HG03280 (cell line): Measurements from ENCODE around the gene TOR4A.
A peak's percentile ranks its signal among the peaks of the same experiment; 100 is the strongest.
"Not testable (repeated sequence)": the region's sequence is repeated elsewhere in the genome, so short reads cannot be mapped to it uniquely, and the experiment has no call there.

Experiments used
- ATAC-seq: cut with Tn5 transposase; IDR thresholded peaks from one replicate; pipeline ENCODE4 v1.9.1; 2021; ENCODE audit warnings: mild to moderate bottlenecking, moderate library complexity; ENCODE audit not compliant: unreplicated experiment

Gene TOR4A

DNA sequence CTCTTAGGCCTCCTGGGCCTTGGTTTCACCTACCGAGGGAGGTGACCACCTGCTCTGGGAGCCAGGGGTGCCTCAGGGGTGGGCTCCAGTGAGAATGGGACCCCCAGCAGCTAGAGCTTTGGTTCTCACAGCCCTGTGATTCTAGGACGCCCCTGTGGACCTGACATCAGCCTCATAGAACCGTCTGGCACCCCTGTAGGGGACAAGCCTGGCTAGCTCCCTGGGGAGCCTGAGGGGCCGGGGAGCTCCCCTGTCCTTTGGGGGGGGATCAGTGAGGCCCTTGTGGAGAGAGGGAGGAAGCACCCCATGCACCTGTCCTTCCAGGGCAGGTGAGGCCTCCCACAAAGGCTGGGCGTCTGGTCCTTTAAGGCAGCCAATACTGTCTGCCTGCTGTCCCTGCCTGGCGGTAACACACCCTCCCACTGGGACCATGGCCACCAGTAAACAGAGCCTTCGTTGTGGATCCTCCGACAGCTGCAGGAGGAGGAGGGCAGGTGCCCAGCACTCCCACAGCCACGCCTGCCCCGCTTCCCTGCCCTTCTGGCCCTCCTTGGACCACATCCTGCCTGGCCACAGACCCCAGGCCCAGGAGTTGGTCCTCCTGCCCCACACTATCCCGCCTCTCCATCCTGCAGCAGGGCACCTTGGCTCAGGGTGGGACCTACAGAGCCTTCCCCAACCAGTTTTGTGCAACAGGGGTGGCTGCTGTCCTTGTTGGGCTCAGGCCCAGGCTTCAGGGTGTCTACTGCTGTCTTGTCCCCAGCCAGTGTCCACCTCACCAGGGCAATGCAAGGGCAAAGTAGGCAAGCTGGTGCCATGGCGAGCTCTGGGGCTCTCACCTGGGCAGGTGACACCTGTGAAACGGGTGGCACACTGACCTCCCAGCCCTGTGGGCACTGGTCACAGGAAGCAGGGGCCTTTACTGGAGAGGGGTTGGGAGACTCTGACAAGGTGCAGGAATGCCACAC is 39.5 kb upstream of the TOR4A start:
- no peak for ATAC-seq

DNA sequence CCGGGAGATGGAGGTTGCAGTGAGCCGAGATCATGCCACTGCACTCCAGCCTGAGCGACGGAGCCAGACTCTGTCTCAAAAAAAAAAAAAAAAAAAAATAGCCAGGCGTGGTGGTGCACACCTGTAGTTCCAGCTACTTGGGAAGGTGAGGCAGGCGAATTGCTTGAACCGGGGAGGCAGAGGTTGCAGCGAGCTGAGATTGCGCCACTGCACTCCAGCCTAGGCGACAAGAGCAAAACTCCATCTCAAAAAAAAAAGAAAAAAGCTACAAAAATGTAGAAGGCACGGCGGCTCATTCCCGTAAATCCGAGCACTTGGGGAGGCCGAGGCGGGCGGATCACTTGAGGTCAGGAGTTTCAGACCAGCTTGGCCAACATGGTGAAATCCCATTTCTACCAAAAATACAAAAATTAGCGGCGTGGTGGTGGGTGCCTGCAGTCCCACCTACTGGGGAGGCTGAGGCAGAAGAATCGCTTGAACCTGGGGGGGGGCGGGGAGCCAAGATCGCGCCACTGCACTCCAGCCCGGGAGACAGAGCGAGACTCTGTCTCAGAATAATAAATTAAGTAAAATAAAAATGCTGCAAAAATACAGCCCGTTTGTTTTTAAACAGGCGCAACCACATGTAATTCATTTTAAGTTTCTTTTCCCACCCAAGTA is 37.9 kb upstream of the TOR4A start:
- not testable (repeated sequence) for ATAC-seq

DNA sequence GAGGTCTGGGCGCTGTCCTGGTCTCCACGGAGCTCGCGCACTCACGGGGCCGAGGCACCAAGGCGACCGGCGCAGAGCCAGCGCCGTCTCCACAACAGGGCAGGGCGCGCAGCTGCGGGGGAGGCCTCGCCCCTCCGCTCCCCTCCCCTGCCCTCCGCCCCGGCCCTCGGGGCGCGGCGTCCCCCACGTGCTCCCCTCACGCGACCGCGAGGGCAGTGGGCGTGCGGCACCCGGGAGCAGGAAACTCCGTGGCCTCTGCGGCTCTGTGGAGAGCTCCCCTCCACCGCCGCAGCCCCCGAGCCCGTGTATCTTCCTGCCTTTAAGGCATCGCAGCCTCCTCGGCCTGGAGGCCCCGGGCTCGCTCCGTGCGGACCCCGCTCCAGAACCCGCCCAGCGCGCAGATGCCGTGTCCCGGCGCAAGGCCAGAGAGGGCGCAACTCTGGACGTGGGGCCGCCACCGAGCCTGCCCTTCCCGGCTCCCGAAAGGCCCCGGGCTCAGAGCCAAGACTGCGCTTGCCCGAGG is 37.1 kb upstream of the TOR4A start:
- peak; percentile 20 for ATAC-seq

- ATAC-seq: peak; percentile 78
Measured at GRCh38 chr9:137240841-137241489, 36.6 kb upstream of the TOR4A start, which contains the start of gene TUBB4B. Gene TUBB4B (plus strand): TSS chr9:137241287. CDS start chr9:137241361, 74 bp downstream.

DNA sequence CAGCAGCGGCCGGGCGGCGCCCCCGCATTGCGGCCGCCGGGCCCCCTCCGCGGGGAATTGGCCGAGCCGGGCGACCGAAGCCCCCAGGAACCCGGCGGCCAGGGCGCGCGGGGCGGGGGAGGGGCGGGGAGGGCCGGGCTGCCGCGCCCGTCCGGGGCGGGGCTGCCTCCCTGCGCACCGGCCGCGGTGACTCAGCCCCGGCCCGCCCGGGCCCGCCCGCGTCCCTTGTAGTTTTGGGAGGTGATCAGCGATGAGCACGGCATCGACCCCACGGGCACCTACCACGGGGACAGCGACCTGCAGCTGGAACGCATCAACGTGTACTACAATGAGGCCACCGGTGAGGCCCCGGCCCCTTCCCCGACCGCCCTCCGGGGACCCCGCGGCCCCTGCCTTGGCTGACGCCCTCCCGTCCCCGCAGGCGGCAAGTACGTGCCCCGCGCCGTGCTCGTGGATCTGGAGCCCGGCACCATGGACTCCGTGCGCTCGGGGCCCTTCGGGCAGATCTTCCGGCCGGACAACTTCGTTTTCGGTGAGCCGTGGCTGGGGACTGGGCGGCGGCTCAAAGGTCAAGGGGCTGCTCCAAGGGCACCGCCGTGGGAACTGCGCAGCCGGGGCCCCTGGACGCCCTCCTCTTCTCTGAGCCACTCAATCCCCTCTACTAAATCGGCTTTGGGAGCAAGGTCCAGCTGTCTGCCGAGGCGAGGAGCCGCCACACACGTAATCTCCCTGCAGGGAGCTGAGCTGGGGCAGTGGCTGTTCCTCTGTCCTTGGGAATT is 35.8 kb upstream of the TOR4A start:
- ATAC-seq: peak; percentile 1

DNA sequence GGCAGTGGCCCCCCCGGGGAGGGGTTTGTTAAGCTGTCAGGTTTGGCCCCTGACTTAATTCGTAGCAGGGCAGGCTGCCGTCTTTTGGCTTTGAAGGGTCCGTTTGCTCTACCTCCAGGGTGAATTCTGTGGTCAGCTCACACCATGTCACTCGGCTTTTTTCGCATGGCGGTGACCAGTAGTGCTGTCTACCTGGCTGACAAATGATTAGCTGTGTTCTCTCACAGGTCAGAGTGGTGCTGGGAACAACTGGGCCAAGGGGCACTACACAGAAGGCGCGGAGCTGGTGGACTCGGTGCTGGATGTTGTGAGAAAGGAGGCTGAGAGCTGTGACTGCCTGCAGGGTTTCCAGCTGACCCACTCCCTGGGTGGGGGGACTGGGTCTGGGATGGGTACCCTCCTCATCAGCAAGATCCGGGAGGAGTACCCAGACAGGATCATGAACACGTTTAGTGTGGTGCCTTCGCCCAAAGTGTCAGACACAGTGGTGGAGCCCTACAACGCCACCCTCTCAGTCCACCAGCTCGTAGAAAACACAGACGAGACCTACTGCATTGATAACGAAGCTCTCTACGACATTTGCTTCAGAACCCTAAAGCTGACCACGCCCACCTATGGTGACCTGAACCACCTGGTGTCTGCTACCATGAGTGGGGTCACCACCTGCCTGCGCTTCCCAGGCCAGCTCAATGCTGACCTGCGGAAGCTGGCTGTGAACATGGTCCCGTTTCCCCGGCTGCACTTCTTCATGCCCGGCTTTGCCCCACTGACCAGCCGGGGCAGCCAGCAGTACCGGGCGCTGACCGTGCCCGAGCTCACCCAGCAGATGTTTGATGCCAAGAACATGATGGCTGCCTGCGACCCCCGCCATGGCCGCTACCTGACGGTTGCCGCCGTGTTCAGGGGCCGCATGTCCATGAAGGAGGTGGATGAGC is 35.0 kb upstream of the TOR4A start:
- ATAC-seq: no peak

GRCh38 chr9:137243266-137243625 is 34.3 kb upstream of the TOR4A start:
- not testable (repeated sequence) for ATAC-seq

DNA sequence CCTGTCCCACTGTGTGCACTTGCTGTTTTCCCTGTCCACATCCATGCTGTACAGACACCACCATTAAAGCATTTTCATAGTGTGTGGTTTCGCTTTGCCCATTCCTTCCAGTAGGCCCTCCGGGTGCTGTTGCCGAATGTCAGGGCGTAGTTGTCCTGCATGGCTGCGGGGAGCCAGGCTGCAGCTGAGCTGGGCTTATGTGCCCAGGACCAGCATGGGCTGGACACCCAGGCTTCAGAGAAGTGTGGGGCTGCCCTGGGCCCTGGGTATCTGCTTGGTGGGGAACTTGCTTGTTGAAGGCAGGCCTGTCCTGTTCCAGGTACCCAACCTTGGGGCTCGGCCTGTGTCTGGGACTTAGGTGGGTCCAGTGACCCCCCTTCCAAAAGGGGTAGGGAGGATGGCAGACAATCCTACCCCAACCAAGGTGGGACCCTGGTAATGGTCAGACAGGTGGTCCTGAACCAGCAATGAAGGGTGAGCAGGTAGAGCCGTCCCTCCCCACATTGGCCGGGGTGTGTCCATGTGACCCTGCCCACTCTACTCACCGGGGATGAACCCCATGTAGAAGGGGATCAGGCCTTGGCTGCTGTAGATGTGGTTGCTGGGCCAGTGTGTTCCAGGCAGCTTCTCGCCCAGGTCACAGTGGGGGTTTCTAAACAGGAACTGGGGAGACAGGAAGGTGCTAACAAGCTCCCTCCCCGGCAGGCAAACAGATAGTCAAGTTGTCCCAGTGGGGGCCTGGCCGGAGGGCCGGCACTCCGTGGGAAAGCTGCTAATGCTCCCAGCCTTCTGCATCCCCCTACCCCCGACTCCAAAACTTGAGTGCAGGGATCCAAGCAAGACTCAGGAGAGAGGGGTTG is 33.7 kb upstream of the TOR4A start:
- ATAC-seq: no peak

- no peak for ATAC-seq
Measured at GRCh38 chr9:137244486-137245449, 32.8 kb upstream of the TOR4A start.

- no peak for ATAC-seq
Measured at GRCh38 chr9:137245450-137246421, 31.8 kb upstream of the TOR4A start.

- ATAC-seq: no peak
Measured at GRCh38 chr9:137247135-137247915, 30.2 kb upstream of the TOR4A start.

- no peak for ATAC-seq
Measured at GRCh38 chr9:137247916-137248175, 29.7 kb upstream of the TOR4A start.

GRCh38 chr9:137250329-137251193 is 27.0 kb upstream of the TOR4A start:
- ATAC-seq: no peak

DNA sequence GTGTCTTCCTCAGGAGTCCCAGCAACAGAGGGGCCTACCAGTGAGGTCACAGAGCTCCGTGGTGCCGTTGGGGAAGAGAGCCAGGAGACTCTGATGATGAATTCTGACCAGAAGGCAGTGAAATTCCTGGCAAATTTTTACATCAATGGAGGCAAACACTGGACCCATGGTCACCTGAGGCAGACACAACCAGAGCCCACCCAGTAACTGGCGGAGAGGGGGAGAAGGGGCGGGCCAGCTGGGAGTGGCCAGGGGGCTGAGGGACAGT is 26.4 kb upstream of the TOR4A start, which contains the start of gene STPG3:
STPG3 (plus strand) TSS at position 93 of the 268 bp plus-strand sequence; CDS start at position 94, 1 bp downstream.
- ATAC-seq: no peak
